Ishikawa (cell line): ENCODE results near the gene ACP1.

Experiments used
- CEBPB ChIP-seq: IDR thresholded peaks from 2 replicates; pipeline ENCODE4 v1.6.1; 2012
- CREB1 ChIP-seq: IDR thresholded peaks from 2 replicates; pipeline ENCODE4 v1.6.1; 2012; ENCODE audit warnings: low read depth
- EGR1 ChIP-seq: IDR thresholded peaks from 2 replicates; pipeline ENCODE4 v1.6.1; 2012
- EP300 ChIP-seq: IDR thresholded peaks from 2 replicates; pipeline ENCODE4 v1.6.1; 2012; ENCODE audit warnings: borderline replicate concordance
- FOXM1 ChIP-seq: IDR thresholded peaks from 2 replicates; pipeline ENCODE4 v1.6.1; 2012; ENCODE audit warnings: low read depth, borderline replicate concordance
- NFIC ChIP-seq: IDR thresholded peaks from 2 replicates; pipeline ENCODE4 v1.6.1; 2012
- RAD21 ChIP-seq: IDR thresholded peaks from 2 replicates; pipeline ENCODE4 v1.6.1; 2012; ENCODE audit warnings: low read depth
- TAF1 ChIP-seq: IDR thresholded peaks from 2 replicates; pipeline ENCODE4 v1.6.1; 2012; ENCODE audit warnings: low read depth, mild to moderate bottlenecking
- TCF12 ChIP-seq: IDR thresholded peaks from 2 replicates; pipeline ENCODE4 v1.6.1; 2012; ENCODE audit warnings: low read depth
- TEAD4 ChIP-seq: IDR thresholded peaks from 2 replicates; pipeline ENCODE4 v1.6.1; 2012
- YY1 ChIP-seq: IDR thresholded peaks from 2 replicates; pipeline ENCODE4 v1.6.1; 2012; ENCODE audit warnings: low read depth
- ZBTB7A ChIP-seq: IDR thresholded peaks from 2 replicates; pipeline ENCODE4 v1.6.1; 2012; ENCODE audit warnings: low read depth
- TF ChIP-seq, protein P1 (sequence below): IDR thresholded peaks from 2 replicates; pipeline ENCODE4 v1.6.1; 2012; ENCODE audit warnings: low read depth, mild to moderate bottlenecking
- TF ChIP-seq, protein P2 (sequence below): IDR thresholded peaks from 2 replicates; pipeline ENCODE4 v1.6.1; 2012
- TF ChIP-seq, protein P3 (sequence below): IDR thresholded peaks from 2 replicates; pipeline ENCODE4 v1.6.1; 2012

The ACP1 gene

DNA sequence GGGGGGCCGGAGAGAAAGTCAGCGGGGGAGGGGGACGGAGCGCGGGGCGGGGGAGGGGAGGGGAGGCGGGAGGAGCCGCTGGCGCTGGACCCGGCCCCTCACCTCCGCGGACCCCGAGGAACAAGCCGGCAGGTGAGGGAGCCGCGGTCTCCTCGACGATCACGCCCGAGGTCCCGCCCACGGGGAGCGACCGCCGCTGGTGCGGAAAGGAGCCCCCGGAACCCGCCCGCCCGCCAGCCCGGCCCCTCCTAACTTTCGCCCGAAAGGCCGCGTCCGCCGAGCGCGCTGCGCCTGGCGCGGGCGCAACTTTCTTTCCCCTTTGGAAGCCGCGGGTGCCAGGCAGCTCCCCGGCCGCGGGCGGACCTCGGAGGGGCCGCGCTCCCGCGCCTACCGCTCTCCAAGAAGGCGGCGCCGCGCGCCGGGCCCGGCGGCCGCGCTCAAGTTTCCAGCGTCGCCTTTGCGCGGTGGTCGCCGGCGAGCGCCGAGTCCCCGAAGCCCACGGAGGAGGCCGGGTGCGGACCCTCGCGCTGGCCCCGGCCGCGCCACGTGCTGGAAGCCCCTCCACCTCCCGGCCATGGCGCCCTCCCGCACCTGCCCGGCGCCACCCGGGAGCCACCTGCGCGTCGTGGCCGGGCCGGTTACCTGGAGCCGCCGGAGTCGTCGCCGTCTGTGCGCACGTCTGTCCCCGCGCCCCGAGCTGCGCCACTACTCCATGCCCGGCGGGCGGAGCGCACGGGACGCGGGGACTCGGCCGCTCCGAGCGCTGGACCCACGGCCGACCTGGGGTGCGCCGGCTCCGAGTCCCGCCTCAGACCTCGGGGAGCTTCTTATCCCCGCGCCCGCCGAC lies 23.4 kb downstream of the ACP1 start, which contains the start of gene ALKAL2:
Gene ALKAL2 (minus strand): TSS at position 181 of the 847 bp plus-strand sequence. CDS start 256 bp downstream, outside the sequence.
- TF ChIP-seq EP300 (no peak), ZBTB7A (0 out of 2 replicates have a peak, but pooled peaks have one; percentile 9)
- TF ChIP-seq, protein P1, sequence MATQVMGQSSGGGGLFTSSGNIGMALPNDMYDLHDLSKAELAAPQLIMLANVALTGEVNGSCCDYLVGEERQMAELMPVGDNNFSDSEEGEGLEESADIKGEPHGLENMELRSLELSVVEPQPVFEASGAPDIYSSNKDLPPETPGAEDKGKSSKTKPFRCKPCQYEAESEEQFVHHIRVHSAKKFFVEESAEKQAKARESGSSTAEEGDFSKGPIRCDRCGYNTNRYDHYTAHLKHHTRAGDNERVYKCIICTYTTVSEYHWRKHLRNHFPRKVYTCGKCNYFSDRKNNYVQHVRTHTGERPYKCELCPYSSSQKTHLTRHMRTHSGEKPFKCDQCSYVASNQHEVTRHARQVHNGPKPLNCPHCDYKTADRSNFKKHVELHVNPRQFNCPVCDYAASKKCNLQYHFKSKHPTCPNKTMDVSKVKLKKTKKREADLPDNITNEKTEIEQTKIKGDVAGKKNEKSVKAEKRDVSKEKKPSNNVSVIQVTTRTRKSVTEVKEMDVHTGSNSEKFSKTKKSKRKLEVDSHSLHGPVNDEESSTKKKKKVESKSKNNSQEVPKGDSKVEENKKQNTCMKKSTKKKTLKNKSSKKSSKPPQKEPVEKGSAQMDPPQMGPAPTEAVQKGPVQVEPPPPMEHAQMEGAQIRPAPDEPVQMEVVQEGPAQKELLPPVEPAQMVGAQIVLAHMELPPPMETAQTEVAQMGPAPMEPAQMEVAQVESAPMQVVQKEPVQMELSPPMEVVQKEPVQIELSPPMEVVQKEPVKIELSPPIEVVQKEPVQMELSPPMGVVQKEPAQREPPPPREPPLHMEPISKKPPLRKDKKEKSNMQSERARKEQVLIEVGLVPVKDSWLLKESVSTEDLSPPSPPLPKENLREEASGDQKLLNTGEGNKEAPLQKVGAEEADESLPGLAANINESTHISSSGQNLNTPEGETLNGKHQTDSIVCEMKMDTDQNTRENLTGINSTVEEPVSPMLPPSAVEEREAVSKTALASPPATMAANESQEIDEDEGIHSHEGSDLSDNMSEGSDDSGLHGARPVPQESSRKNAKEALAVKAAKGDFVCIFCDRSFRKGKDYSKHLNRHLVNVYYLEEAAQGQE = no peak
- TF ChIP-seq, protein P2, sequence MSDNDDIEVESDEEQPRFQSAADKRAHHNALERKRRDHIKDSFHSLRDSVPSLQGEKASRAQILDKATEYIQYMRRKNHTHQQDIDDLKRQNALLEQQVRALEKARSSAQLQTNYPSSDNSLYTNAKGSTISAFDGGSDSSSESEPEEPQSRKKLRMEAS = 0 out of 2 replicates have a peak, but pooled peaks have one; percentile 36

DNA sequence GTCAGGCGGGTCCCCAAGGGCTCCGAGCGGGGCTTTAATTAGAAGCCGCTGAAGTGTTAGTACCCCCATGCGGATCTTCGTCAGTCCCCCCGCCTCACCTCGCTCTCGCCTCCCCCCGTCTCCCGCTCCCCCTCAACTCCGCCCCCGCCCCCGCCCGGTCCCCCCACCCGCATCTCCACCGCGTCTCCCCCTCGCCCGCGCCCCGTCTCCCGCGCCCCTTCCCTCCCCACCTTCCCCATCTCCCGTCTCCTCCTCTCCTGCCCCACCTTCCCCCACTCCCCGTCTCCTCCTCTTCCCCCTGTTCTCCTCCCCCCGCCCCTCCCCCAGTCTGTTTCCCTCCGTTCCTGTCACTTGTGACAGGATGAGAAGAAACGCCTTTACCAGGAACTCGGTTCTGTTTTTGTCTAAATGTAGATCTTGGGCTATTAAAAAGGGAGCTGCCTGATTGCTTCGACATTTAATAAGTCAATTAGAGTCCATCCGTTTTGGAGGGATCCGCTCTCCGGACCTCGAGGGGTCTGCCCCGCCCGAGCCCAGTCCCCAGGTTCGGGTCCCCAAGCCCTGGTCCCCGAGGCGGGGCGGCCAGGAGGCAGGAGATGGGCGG lies 24.1 kb downstream of the ACP1 start:
- TF ChIP-seq CEBPB (no peak), FOXM1 (no peak), TAF1 (no peak), YY1 (no peak)
- TF ChIP-seq, protein P3, sequence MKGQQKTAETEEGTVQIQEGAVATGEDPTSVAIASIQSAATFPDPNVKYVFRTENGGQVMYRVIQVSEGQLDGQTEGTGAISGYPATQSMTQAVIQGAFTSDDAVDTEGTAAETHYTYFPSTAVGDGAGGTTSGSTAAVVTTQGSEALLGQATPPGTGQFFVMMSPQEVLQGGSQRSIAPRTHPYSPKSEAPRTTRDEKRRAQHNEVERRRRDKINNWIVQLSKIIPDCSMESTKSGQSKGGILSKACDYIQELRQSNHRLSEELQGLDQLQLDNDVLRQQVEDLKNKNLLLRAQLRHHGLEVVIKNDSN = no peak

DNA sequence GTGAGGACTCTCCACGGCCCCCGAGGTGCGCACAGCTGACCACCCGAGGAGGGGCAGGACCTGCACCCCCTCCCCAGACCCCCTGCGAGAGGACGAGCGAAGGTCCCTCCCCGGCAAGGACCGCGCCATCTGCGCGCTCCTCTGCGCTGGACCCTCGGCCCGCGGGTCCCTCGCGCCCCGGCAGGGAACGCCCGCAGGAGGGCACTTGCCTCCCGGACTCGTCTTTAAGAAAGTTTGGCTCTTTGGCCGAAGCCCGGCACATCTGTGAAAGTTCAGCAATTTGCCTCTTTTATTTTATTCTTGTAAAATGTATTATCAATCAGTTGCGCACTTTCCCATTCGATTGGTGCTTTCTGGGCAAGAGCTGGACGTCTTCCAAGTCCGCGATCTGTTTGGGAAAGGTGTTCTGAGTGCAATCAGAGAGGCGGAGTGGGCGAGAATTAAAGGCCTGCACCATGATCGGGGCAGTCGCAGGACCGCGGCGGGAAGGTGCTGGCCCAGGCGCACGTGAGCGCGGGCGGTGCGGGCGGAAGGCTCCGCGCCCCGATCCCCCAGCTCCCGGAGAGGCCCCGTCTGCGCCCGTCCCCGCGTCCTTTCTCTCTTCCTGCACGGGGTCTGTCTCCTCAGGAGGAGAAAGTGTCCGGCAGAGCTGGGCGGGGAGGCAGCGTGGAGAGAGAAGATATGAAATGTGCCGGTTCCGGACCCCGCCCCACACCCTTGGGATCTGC lies 24.8 kb downstream of the ACP1 start:
- TF ChIP-seq CREB1 (no peak), CEBPB (no peak), EGR1 (no peak), YY1 (no peak), NFIC (no peak), TEAD4 (no peak), ZBTB7A (no peak), TCF12 (no peak), RAD21 (no peak)
- TF ChIP-seq, protein P1 = no peak
- TF ChIP-seq, protein P3 = no peak

DNA sequence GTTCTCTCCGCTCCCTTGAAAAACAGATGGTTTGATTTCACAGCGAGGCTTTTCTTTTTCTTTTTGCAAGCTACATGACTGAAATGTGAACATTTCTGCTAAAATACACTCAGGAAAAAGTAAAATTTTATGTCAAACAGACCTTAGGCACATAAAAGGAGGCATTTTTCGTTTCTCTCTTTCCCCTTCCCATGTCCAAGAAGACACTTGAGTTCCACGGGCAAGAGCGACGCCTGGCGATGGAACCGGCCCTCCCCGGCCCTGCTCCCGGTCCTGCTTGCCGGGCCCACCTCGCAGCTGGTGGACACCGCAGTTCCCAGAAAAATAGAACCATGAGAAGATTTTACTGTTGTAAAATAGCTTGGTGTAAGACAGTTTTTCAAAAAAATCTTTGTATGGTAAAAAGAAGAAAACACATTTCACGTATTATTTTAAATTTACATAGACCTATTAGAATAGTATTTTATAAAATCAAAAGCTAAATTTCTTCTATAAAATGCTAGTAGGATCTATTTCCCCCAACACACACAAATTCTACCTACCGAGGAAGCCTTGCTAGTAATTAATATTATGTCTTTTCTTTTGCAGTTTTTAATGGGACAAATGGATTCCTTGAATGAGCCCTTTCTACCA lies 25.5 kb downstream of the ACP1 start:
- TF ChIP-seq, protein P3 = no peak
- TF ChIP-seq, protein P1 = no peak
- TF ChIP-seq EP300 (no peak), CEBPB (no peak), EGR1 (no peak), TCF12 (no peak), RAD21 (no peak), ZBTB7A (no peak), TAF1 (no peak), YY1 (no peak), FOXM1 (no peak), TEAD4 (no peak), CREB1 (no peak), NFIC (no peak)
- TF ChIP-seq, protein P2 = no peak
